CD4-positive, alpha-beta T cell treated with Interleukin-15 for 4 hours (primary cell): ENCODE results near the gene EMP2.
"Not testable (repeated sequence)": the region's sequence is repeated elsewhere in the genome, so short reads cannot be mapped to it uniquely, and the experiment has no call there.

ENCODE experiments used
- DNase-seq: peaks from one replicate; pipeline ENCODE4 v3.0.0-alpha.2; 2020; ENCODE audit warnings: low spot score

The EMP2 gene

DNA sequence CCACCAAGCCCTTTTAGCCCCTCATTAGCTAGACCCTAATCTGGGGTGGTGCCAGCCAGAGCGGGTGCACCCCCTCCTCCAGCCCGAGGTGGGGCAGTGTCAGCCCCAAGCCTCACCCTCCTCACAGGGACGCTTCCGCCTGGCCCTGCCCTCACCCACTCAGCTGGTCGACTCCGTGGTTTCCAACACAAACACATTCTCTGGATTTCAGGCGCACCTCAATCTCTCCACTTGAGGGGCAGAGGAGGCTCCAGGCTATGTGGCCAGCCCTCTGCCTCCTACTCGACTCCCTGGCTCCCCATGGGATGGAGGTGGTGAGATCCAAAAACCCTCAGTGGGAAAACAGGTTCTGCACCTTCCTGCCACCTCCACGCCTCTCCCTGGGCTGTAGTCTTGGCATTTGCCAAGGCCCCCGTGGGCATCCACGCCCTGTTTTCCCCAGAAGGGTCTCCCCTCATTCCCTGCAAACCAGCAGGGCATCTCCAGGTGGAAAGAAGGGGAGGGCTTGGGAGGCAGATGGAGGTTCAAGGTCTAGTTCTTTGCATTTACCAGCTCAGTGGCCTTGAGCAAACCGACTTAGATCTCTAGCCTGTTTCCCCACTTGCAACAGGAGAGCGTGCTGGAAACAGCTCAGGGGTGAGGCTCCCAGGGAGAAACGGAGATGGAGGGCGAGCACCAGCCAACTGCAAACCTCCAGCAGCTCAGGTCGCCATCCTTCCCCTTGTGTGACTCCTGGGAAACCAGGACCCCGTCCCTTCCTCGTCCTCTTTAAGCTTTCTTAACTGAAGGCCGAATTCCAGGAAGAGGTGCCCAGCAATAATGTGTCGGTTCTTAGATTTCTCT lies 1.7 kb downstream of the EMP2 start:
- DNase-seq: no peak

DNA sequence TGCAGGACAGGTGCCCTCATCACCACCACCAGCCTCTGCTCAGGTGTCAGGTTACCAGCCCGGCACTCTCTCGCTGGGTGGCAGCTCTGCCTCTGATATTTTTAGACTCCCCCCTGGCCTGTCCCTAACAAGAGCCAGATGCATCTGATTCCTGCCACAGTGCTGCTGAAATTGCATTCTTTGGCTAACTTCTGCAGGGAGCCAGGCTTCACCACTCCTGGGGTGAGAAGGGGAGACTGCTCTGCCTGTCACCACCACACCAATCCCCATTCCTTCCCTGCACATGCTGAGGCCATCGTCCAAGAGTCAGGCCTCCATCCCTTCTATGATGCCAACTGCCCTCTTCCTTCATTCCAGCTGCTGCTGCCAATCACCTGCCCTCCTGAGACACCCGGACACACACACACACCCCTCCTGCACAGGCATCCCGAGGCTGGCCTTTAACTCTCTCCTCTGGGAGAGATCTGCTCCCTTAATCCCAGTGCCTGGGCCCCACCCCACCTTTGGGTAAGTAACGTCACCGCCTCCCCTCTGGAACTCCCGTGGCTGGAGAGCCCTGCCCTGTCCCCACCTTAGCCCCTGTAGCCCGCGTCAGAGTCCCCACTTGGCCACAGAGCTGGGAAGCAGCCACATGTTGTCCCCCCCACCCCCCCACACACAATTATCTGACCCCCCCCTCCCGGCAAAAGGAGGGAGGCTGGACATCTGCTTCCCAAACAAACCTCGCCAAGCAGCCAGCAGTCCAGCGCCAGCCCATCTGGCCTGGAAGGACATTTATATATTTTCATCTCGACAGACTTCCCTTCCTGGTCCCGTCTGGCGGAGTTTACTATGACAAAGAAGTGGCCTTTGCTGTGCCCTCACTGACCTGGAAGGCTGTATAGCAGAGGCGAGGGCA lies 2.8 kb downstream of the EMP2 start:
- DNase-seq: no peak

DNA sequence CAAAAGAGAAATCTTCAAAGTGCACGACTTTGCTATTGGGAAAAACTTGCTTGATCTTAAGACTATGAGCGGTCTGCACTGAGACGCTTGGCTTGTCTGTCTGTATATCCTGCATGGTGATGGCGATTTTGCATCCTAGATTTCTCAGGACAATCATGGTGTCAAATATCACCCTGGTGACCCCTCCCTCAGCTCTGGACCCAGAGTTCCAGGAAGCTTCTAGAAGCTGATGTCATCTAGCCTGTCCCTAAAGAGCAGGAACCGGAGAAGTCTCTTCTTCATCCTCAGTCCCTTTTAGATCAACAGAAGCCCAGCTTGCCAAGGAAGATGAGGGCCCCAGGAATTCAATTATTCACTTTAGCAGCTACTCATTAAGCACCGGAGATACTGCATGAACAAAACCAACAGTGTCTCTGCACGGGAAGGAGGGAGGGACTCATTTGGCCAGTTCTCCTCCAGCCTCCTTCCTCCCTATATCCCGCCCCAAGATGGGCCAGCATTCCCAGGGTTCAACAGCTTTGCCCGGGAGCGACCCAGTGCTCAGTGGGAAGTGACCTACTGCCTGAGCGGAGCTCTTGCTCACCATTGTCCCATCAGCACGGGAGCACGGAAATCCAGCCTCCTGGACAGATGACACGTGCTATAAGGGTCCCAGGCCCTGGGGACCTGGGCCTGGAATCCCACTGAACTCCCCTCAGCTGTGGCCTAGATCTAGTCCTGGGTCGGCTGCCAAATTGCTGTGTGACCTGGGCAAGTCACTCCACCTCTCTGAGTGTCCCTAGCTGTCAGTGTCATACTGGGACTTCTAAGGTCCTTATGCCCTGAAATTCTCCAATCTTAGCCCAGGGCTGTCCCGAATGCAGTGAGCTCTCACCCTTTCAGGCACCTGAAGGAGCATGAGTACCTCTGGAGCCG lies 3.8 kb downstream of the EMP2 start:
- no peak for DNase-seq

DNA sequence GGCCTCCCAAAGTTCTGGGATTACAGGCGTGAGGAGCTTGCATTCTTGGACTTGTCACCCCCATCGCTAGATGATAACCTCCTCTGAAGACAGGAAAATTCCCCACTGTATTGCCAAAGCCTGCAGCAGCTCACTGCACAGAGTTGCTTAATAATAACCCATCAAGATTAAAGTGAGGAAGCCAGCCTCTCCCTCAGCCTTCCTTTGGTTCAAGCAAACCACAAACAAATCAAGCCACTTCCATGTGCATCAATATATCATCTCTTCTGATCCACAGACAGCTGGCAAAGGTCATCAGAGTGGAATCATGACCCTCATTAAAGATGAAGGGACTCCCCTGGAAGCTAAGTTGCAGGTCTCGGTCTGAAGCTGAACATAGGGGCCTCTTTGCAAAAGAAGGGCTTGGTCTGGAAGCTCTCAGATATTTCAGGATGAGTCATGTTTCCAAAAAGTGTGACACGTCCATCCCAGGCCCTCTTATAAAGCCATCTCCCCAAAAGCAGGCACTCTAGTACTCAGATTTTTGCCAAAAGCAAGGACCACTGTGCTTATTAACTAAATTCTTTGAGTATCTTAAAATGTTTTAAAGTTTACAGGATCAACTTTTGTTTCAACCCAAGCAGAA lies 4.8 kb downstream of the EMP2 start:
- DNase-seq: no peak

DNA sequence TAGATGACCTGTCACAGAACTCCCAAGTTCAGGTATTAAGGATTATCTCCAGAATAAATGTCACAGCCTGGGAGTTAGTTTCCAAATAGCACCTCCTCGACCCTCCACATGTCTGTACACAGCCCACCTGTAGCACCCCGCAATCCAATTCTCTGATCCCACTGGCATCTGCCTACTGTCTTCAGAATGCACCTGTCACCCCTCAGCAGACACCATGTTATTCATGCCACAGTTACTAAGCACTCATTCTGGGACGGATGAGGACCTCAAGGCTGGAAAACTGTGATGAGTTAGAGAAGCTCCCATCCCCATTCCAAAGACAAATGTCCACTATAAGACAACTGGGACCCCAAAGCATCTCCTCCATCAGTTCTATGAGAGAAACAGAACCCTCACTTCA lies 7.8 kb downstream of the EMP2 start:
- DNase-seq: no peak

DNA sequence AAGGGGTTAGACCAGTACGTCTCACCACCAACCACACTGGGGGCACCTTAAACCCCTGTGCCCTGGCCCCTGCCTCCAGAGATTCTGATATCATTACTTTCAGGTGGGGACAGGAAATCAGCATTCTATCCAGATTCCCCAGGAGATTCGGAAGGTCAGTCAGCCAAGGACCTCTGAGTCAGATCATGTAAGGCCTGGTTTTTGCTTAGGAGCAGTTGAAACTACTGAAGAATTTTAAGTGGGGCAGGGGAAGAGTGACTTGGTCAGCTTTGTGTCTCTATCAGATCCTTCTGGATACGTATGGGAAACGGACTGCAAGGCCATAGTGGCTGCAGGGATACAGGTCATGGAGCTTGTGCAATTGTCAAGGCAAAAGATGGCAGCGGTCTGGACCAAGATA lies 9.0 kb downstream of the EMP2 start:
- no peak for DNase-seq

DNA sequence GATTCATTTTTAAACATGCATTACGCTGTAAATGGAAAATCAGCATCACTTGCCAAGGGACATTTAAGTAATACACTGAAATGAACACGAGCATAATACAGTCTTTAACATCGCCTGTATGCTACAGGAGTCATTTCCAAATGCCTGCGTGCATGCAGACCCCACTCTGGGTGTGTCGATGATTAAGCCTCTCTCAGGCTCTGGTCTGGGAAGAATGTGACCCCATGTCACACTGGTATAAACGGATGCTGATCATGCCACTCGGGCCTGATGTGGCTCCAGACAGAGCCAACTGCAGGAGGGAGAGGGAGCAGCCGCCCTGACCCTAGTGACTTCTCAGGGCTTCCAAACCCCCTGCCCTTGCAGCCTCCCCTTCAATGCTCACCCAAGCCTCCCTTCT lies 10.8 kb downstream of the EMP2 start:
- no peak for DNase-seq

DNA sequence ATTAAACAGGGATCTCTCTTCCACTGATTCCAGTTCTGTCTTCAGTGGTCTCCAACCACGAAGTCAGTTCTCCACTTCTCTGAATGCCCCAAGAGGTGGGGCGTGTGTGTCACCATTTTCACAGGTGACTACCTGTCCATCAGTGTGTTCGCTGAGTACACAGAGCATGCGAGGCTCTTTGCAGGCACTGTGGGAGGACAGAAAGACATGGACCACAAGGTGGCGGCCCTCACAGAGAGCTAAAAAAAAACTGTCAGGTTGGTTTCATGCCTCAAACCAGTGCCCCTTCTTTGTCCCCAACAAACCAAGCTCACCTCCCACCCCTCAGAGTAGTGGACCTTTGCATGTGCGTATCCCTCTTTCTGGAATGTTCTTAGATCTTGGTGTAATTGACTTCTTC lies 13.8 kb downstream of the EMP2 start:
- no peak for DNase-seq

DNA sequence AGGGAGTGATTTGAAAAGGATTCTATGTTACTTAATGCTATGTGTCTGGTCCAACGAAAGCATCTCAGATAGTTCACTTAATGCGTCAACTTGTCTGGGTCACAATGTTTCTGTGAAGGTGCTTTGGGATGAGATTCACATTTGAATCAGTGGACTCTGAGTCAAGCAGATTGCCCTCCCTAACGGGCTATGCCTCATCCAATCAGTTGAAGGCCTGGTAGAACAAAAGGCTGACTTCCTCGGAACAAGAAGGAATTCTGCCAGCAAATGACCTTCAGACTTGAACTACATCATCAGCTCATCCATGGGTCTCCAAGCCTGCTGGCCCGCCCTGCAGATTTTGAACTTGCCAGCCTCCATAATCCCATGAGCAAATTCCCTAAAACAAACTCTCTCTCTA lies 15.2 kb downstream of the EMP2 start:
- DNase-seq: no peak

DNA sequence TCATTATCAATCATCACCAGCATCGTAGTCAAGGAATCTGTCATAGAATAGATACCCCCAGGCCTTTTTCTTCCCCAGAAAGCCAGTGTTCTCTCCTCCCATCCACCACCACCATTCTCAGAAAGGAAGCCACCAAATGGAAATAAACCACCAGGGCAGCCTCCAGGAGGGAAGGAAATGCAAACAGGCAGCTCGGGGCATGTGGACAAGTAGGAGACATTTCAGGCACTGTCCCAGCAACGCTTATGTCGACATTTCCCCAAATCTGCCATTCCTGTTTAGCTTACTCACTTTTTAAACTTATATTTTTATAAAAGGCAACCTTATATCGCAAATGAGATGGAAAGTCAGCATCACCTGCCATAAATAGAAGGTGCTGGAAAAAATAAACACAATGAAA lies 15.8 kb downstream of the EMP2 start:
- DNase-seq: no peak

DNA sequence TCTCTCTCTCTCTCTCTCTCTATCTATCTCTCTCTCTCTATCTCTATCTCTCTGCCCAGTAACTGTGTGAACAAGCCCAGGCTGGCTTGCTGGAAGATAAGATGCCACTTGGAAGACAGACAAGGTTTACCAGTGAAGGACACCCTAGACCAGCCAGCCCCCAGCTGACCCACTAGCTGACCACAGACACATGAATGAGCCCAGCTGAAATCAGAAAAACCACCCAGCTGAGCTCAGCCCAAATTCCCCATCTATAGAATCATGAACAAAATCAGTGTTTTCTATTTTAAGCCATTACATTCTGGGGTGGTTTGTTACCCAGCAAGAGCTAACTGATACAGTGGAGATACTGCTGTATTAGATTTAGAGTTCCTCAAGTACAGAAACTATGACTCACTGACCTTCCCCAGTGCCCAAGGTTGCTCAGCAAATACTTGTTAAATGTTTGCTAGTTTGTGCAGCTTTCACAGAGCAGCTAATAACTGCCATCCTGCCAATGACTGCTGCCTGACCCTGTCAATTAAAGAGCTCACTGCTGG lies 18.0 kb downstream of the EMP2 start:
- no peak for DNase-seq

DNA sequence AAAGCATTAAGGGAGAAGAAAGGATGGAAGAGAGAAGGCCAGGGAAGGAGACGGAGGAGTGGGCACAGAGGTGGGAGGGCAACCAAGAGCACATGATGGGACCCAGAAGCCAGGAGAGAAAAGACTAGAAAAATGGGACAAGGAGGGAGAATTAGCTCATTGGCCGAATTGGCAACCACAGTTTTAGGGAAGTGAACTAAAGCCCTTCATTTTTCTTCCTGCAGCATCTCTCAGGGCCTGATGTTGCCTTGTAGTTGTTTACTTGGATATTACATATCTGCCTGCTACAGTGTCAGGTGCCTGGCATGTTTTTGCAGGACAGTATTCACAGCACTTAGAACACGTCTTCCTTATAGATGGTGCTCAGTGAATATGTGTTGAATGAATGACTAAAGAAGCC lies 19.0 kb downstream of the EMP2 start:
- DNase-seq: no peak

DNA sequence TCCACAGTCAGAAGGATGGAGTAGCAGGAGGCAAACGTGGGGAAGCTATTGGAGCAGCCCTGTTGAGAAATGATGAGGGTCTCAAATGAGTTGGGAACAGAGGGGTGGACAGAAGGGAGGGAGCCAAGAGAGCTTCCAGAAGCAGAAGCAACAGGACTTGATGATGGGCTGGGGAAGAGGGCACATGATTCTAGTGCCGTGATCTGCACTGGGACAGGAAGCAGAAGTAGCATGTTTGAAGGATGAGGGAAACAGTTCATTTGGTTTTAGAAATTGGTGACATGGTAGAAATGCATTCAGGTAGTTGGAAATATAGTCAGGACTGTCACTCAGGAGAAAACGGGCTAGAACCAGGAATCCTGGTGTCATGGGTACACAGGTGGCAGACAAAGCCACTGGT lies 19.4 kb downstream of the EMP2 start:
- no peak for DNase-seq

DNA sequence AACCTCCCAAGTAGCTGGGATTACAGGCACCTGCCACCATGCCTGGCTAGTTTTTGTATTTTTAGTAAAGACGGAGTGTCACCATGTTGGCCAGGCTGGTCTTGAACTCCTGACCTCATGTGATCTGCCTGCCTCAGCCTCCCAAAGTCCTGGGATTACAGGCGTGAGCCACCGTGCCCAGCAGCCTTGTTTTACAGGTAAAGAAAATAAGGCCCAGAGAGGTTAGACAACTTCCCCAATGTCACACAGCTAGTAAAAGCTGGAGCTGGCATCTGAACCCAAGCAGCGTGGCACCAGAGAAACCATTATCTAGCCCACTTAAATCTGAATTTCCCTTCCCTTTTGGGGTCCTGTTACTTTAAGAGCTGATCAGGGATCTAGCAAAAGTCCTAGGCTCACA lies 20.6 kb downstream of the EMP2 start:
- not testable (repeated sequence) for DNase-seq

DNA sequence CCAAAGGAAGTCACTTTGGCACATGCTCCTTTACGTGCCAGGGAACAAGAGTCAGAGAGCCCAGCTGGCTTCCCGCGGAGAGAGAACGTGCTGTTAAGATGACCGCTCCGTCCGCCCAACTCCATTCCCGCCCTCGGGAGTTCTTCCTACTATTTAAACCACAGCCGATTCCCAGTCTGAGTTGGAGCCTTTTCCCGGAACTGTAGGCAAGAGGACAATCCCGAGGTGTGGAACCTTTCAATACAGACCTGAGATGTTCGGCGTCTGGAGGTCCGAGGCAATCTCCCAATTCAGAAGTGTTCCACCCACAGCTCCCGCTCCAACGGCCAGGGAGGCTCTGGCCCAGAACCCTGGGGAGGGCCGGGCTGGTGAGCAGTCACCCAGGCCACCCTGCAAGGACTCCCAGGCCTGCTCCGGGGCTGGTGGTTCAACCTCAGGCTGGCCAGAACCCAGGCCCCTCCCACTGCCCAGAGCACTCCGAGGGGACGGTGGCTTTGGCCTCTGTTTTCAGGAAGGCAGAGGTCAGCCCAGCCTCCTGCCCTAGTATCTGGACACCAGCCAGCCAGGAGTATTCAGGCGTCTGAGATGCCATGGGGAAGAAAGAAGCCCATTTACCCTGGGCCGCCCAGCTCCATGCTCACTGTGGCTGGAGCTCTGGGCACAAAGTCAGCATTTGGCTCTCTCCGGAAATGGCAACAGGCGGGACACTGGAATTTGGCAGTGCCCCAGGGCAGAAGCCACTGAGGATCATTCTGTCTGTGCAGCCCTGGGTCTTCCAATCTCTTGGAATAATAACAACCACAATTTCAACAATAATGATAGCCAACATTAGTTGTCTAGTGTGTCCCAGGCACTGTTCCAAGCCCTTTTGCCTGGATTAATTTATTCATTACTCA lies 21.4 kb downstream of the EMP2 start:
- no peak for DNase-seq

DNA sequence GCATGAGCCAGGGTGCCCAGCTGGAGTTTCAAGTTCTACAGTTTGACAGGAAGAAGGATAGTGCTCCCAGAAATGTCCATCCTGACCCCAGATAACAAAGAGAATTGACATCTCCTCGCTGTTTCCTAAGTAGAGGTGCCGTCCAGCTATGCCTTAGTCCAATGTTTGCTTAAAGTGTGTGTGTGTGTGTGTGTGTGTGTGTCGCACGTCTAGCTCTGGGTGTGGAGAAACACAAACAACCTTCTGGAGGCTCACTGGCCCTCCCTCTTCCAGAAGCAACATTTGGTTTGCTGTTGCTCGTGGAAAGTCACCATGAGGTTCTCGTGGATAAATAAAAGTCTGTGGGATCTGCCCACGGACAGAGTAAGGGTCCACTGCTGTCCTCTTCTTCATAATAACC lies 22.1 kb downstream of the EMP2 start:
- DNase-seq: no peak

DNA sequence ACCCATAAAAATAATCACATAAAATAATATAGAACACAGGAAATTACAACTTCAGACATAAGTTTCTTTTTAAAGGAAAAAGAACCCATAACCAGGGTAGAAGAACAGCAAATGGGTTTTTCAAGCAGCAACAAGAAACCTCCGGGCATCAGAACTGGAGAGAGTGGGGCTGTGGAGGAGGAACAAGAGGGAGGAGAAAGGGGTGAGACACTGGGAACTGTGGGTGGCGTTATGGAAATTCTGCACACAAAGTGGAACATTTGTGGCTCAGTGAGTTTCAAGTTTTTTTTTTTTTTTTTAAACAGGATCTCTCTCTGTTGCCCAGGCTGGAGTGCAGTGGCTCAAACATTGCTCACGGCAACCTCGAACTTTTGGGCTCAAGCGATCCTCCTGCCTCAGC lies 22.6 kb downstream of the EMP2 start:
- no peak for DNase-seq

DNA sequence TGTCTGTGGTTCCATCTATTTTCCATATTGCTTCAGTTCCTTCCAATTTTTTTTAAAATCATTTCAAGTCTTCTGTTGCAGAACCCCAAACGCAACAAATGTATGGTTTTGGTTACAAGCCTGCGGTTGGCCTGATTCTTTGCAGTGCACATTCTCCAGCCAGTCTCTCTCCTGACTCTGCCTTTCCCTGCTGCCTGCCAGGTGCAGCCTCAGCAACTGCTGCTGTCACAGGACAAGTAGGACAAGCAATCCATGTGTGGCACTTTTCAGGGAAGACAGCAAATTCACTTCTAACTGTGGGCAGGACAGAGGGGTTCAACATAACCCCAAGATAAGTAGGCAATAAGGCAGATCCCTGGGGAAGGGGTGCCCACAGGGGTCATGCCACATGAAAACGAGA lies 24.2 kb downstream of the EMP2 start:
- no peak for DNase-seq

DNA sequence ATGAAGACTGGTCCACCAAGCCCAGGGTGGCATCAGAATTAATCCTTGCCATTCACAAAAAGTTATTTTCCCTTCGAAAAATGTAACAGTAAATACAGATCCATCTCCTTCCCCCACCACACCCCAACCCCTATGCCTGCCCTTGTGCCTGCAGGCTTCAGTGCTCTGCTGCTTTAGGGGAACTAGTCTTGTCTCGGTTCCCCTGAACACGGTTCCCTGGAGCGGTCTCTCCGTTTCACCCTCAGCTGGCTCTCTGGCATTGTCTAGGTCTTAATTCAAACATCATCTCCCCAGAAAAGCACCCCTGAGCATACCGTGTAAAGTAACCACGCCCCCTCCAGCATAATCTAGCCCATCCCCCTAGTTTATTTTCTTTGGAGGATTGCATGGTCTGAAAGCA lies 25.8 kb downstream of the EMP2 start:
- DNase-seq: no peak

DNA sequence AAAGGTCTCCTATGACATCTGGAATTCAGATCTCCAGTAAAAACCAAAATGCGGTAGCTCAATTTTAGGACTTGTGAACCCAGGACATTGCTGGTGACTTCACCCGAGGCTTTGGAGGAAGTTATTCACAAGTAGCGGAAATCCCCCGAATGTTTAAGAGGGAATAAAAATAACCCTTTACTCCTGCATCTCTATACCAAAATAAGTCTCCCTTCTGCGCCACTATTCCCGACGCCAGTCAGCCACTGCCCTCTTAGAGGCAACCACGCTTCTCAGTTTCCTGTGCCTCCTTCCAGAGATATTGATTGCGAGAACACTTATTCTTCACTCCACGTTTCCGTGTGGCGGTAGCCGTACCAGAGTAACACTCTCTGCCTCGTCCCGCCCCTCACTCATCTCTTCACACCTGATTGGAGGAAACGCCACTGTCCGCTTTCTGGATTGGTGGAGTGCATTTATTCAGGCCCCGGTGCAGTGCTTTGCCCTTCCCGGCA lies 27.4 kb downstream of the EMP2 start:
- DNase-seq: peak; percentile 55
